Breast epithelium (tissue), 3 donors: Measurements from ENCODE around the gene FAM237A.

Experiments used
- POLR2A ChIP-seq: fragments of 450-650 bp; IDR thresholded peaks from one replicate; pipeline ENCODE4 v1.6.1; 2016; ENCODE audit warnings: antibody characterized with exemption, mild to moderate bottlenecking, moderate library complexity
- POLR2AphosphoS5 ChIP-seq, 3 donors: sonication (generic); formaldehyde crosslinking; IDR thresholded peaks; one replicate each; pipeline ENCODE4 v1.6.1; 2017; ENCODE audit warnings: antibody characterized with exemption in 3 of 3
- TF ChIP-seq, protein P1 (sequence below), 3 donors: fragments of 450-650 bp; IDR thresholded peaks; one replicate each; pipeline ENCODE4 v1.5.1; 2016 to 2017; ENCODE audit warnings: antibody characterized with exemption in 3 of 3, mild to moderate bottlenecking in 3 of 3, moderate library complexity in 3 of 3

DNA sequence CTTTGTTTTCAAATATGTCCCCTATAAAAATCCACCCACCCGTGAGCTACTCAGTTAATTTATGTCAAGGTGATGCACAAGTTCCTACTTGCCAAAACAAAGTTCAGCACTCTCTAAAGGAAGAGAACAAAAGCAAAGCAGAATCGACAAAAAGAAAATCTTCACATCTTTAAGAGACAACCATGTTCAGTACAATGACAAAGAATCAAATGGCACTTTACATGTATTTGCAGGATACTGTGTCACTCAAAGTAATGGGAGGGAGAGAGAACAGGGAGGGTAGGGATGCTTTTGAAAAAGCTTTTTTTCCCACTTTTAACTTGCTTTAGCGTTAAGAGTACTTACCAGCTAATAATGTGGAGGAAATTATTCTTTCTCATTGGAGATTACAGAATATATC, 39.0 kb upstream of the FAM237A start:
- TF ChIP-seq, protein P1, sequence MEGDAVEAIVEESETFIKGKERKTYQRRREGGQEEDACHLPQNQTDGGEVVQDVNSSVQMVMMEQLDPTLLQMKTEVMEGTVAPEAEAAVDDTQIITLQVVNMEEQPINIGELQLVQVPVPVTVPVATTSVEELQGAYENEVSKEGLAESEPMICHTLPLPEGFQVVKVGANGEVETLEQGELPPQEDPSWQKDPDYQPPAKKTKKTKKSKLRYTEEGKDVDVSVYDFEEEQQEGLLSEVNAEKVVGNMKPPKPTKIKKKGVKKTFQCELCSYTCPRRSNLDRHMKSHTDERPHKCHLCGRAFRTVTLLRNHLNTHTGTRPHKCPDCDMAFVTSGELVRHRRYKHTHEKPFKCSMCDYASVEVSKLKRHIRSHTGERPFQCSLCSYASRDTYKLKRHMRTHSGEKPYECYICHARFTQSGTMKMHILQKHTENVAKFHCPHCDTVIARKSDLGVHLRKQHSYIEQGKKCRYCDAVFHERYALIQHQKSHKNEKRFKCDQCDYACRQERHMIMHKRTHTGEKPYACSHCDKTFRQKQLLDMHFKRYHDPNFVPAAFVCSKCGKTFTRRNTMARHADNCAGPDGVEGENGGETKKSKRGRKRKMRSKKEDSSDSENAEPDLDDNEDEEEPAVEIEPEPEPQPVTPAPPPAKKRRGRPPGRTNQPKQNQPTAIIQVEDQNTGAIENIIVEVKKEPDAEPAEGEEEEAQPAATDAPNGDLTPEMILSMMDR (IDR thresholded peaks at IDR 0.05) = no peak
- TF ChIP-seq POLR2A = no peak
- no peak for TF ChIP-seq POLR2AphosphoS5 (IDR thresholded peaks at IDR 0.05)
